Activated CD4-positive, alpha-beta memory T cell treated with anti-CD3 and anti-CD28 coated beads for 36 hours (primary cell): ENCODE results near the gene HSPG2. TPM values are rescaled to one million over a fixed set of nuclear protein-coding genes. Genes with fewer than 3 reads are reported as not detected.

Experiments used
- CTCF ChIA-PET: fragments of 350-600 bp; sonication (Branson Sonifier 250); formaldehyde crosslinking; loops from one replicate; lab custom pipeline; 2021; ENCODE audit warnings: antibody characterized with exemption, inconsistent platforms; lab: Charles Lee
- POLR2A ChIA-PET: fragments of 350-600 bp; sonication (Branson Sonifier 250); formaldehyde crosslinking; loops from one replicate; lab custom pipeline; 2021; ENCODE audit warnings: antibody characterized with exemption; lab: Charles Lee
- DNase-seq: peaks from one replicate; pipeline ENCODE4 v3.0.0-alpha.2; 2020
- H3K27ac Mint-ChIP-seq: one replicate; pipeline ENCODE4 v1.8.0; 2021; ENCODE audit warnings: mixed read lengths
- H3K27me3 Mint-ChIP-seq: one replicate; pipeline ENCODE4 v1.8.0; 2021; ENCODE audit warnings: mixed read lengths
- H3K36me3 Mint-ChIP-seq: one replicate; pipeline ENCODE4 v1.8.0; 2021; ENCODE audit warnings: mixed read lengths
- H3K4me1 Mint-ChIP-seq: one replicate; pipeline ENCODE4 v1.8.0; 2021; ENCODE audit warnings: low read depth, mixed read lengths
- H3K4me3 Mint-ChIP-seq: one replicate; pipeline ENCODE4 v1.8.0; 2021; ENCODE audit warnings: mild to moderate bottlenecking, mixed read lengths
- H3K9me3 Mint-ChIP-seq: one replicate; pipeline ENCODE4 v1.8.0; 2021; ENCODE audit warnings: mixed read lengths
- intact Hi-C: fragments of 100-400 bp; cut with micrococcal nuclease; formaldehyde crosslinking; loops from one replicate; pipeline ENCODE4 v1.15.1; 2023
- total RNA-seq, 2 experiments: library from RNA; stranded (reverse); gene quantifications; one replicate each; pipeline ENCODE4 v1.2.3, GENCODE V29; 2021

Gene HSPG2
- total RNA-seq, 2 experiments from 2014 or later = 2.8 to 3.7 TPM

DNA sequence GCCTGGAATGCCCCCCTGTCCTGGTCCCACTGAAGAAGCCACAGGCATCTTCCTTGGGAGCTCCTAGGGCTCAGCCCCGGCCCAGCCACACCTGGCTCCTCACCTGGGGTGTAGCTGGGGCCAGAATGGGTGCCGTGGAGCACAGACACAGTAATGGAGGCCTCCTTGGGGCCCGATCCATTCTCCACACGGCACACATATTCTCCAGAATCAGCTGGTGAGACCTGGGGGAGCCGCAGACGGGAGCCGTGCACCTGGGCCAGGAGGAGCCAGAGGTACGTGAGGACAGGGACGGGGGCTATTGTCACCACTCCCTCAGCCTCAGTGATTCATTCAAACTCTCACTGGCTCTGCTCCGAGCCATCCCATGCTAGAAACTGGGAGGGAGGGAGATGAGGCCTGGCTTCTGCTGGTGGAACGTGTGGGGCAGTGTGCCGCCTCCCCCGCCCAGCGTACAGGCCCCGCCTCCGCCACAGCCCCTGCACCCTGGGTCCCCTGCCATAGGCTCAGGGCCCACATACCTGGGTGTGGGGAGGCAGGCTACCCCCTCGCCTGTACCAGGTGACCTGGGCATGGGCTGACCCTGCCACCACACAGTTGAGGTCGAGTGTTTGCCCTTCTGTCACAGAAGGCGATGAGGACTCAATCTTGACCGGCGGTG lies 82.9 kb downstream of the HSPG2 start:
- CTCF ChIA-PET = no interaction called here
- POLR2A ChIA-PET = no interaction called here
- Mint-ChIP-seq H3K4me3 (no peak overlapping the region), H3K27me3 (no peaks in the 10 kb centered on the region), H3K27ac (no peak overlapping the region), H3K9me3 (no peaks in the 10 kb centered on the region), H3K36me3 (no peaks in the 10 kb centered on the region), H3K4me1 (no peaks in the 10 kb centered on the region)
- DNase-seq = no peak
- intact Hi-C loops = no loop called here

DNA sequence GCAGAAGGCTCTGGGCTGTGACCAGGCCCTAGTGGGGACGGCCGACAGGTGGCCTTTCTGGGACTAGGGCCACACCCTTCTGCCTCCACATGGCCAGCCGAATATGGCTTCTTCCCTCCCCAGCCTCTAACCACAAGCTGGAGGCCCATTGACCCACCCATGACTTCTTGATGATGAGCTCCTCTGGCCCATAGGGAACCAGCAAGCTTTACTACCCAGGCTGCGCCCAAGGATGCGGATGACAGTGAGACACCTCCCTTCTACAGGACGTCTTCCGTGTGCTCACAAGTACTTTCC lies 84.0 kb downstream of the HSPG2 start:
- ChIA-PET CTCF (no interaction called here), POLR2A (no interaction called here)
- H3K27ac Mint-ChIP-seq = no peak overlapping the region
- H3K4me1 Mint-ChIP-seq = no peaks in the 10 kb centered on the region
- intact Hi-C loops = no loop called here
- no peak overlapping the region for H3K4me3 Mint-ChIP-seq
- no peaks in the 10 kb centered on the region for H3K27me3 Mint-ChIP-seq
- DNase-seq = no peak
- H3K9me3 Mint-ChIP-seq = no peaks in the 10 kb centered on the region
- no peaks in the 10 kb centered on the region for H3K36me3 Mint-ChIP-seq

DNA sequence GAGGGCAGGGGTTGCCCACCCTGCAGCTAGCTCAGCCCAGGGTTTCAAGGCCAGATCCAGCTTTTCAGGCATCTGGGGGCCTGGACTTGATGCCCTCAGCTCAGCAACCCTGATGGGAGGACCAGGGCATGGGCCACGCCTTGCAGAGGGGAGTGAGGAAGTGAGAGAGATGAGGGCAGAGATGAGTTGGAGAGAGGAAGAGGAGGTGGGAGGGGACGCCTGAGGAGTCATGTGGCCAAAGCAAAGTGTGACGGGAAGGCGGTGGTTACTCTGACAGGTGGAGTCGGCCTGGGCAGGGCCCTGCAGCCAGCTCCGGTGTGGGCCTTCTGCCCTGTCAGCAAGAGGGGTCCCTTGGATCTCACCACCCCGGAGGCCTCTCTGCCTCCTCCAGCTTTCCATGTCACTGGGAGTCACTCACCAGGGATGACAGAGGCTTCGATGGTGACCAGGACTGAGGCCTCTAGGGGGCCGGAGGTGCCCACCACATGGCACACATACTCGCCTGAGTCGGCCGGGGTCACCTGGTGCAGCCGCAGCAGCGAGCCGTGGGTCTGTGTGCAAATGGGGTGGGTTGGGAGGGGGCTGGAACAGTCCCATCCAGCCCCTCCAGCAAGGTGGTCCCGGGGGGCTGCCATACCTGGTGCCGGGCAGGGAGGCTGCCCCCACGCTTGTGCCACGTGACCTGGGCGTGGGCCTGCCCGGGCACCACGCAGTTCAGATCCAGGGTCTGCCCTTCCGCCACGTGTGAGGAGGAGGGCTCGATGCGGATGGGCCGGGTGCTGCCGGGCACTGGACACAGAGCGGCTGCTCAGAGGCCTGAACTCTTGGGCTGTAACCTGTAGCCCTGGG lies 84.6 kb downstream of the HSPG2 start:
- no peaks in the 10 kb centered on the region for H3K27me3 Mint-ChIP-seq
- H3K36me3 Mint-ChIP-seq = no peaks in the 10 kb centered on the region
- H3K4me3 Mint-ChIP-seq = no peak overlapping the region
- H3K27ac Mint-ChIP-seq = no peak overlapping the region
- intact Hi-C loops = no loop called here
- no peaks in the 10 kb centered on the region for H3K4me1 Mint-ChIP-seq
- DNase-seq = peak; percentile 19
- CTCF ChIA-PET = no interaction called here
- no peaks in the 10 kb centered on the region for H3K9me3 Mint-ChIP-seq
- POLR2A ChIA-PET = no interaction called here

DNA sequence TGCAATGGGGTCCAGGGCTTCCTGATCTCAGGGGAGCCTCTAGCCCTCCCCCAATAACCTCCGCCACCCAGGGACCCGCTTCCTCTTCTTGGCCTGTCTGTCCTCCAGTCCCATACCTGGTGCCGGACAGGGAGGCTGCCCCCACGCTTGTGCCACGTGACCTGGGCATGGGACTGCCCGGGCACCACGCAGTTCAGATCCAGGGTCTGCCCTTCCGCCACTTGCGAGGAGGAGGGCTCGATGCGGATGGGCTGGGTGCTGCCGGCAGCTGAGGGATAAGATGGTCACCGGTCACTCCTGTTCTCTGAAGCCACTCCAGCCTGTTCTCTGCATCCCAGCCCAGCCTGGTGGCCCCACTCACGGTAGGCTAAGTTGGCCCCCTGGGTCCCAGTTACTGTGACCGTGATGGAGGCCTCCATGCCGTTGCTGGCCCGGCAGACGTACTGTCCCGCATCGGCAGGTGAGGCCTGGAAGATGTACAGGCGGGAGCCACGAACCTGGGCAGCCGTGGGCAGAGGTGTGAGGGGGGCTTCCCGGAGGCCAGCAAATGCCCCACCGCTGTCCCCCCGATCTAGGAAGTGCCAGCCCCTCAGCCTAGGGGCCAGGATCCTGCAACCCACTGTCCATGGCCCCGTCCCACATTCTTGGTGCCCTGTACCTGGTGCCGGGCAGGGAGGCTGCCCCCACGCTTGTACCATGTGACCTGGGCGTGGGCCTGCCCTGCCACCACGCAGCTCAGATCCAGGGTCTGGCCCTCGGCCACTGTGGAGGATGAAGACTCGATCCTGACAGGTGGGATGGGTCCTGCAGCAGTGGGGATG lies 85.5 kb downstream of the HSPG2 start:
- intact Hi-C loops = no loop called here
- DNase-seq = no peak
- Mint-ChIP-seq H3K36me3 (no peaks in the 10 kb centered on the region), H3K27me3 (no peaks in the 10 kb centered on the region), H3K27ac (no peak overlapping the region), H3K4me3 (no peak overlapping the region), H3K4me1 (no peaks in the 10 kb centered on the region), H3K9me3 (no peaks in the 10 kb centered on the region)
- ChIA-PET POLR2A (no interaction called here), CTCF (no interaction called here)

DNA sequence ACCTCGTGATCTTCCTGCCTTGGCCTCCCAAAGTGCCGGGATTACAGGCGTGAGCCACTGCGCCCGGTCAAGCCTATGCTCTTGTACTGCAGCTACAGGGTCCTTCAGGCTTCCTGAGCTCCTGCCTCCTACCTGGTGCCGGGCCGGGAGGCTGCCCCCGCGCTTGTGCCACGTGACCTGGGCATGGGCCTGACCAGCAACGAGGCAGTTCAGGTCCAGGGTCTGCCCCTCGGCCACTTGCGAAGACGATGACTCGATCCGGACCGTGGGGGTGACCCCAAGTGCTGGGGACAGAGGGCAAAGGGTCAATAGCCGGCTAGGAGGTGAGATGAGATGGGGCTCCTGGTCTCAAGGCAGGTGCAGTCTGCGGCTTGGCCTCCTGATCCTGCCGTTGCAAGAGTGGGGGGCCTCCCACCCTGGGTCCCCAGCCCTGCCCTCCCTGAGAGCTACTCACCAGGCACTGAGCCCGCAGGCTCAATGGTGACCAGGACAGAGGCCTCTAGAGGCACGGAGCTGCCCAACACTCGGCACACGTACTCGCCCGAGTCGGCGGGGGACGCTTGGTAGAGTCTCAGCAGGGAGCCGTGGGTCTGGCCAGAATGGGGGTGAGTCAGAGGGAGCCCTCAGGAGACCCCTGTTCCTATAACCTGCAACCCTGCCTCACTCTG lies 87.1 kb downstream of the HSPG2 start:
- Mint-ChIP-seq H3K27me3 (no peaks in the 10 kb centered on the region), H3K27ac (no peak overlapping the region), H3K4me1 (no peaks in the 10 kb centered on the region), H3K4me3 (no peak overlapping the region), H3K36me3 (no peaks in the 10 kb centered on the region), H3K9me3 (no peaks in the 10 kb centered on the region)
- no peak for DNase-seq
- ChIA-PET POLR2A (no interaction called here), CTCF (interaction anchor here (0.6 kb wide), 1 partner anchor 607 kb away, joined by 3 read pairs; no protein-coding TSS in a partner anchor)
- intact Hi-C loops = no loop called here

DNA sequence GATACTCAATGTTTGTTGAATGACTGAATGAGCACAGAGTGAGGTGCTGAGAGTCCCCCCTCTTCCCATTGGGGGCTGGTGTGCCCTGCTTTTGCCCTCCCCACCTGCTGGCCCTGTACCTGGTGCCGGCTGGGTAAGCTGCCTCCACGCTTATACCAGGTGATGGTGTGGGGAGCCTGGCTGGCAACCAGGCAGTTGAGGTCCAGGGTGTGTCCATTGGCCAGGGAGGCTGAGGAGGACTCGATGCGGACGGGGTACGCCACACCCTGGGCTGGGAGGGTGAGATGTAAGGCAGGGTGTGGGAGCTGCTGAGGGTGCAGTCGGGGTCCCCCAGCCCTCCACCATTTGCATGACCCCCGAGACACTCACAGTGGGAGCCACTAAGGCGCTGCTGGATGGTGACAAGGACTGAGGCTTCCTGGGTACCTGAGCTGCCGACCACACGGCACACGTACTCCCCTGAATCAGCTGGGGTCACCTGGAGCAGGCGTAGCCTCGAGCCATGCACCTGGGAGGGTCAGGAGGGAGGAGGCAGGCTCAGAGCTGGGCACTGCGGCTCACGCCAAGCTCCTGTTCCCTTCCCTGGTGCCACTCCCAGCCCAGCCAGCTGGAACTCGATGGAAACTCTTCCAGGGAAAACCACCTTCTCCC lies 88.5 kb downstream of the HSPG2 start:
- no peak overlapping the region for H3K4me3 Mint-ChIP-seq
- no peaks in the 10 kb centered on the region for H3K4me1 Mint-ChIP-seq
- POLR2A ChIA-PET = no interaction called here
- intact Hi-C loops = no loop called here
- H3K27ac Mint-ChIP-seq = no peak overlapping the region
- CTCF ChIA-PET = no interaction called here
- H3K36me3 Mint-ChIP-seq = no peaks in the 10 kb centered on the region
- no peaks in the 10 kb centered on the region for H3K9me3 Mint-ChIP-seq
- no peaks in the 10 kb centered on the region for H3K27me3 Mint-ChIP-seq
- DNase-seq = no peak

DNA sequence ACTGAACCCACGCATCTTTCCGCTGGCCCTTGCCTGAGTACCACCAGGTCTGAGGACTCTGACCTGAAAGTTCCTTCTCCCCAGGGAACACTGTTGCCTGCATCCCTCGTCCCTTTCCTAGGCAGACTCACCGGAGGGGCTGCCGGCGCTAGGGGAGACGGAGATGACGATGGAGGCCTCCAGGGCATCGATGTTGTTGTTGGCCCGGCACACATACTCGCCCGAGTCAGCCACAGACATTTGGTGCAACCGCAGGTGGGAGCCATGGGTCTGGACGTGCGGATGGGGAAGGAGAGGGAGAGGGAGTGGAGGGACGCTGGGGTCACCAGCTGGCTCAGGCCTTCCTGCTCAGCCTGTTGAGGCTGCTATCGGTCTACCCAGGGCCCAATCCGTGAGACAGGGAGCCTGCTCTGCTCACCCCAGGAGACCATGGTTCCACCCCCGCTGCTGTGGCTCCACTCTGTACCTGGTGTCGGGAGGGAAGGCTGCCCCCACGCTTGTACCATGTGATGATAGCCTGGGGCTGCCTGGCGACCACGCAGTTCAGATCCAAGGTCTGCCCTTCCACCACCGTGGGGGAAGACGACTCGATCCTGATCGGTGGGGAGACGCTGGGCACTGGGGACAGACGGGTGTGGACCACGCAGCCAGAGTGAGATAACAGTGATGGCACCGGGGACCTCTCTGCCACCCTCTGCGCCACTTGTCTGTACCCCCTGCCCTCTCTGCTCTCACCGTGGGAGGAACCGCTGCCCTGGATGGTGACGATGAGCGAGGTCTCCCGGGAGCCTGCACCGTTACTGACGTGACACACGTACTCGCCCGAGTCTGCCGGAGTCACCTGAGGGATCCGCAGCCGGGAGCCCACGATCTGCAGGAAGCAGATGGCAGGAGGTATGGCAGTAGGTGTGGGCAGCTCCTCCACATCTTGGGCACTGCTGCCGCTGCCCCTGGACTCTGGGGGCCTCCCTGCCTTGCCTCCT lies 89.6 kb downstream of the HSPG2 start:
- H3K27ac Mint-ChIP-seq = no peak overlapping the region
- no peak overlapping the region for H3K4me3 Mint-ChIP-seq
- no peaks in the 10 kb centered on the region for H3K4me1 Mint-ChIP-seq
- no peaks in the 10 kb centered on the region for H3K27me3 Mint-ChIP-seq
- intact Hi-C loops = no loop called here
- POLR2A ChIA-PET = no interaction called here
- no peaks in the 10 kb centered on the region for H3K9me3 Mint-ChIP-seq
- no peak for DNase-seq
- CTCF ChIA-PET = no interaction called here
- no peaks in the 10 kb centered on the region for H3K36me3 Mint-ChIP-seq

DNA sequence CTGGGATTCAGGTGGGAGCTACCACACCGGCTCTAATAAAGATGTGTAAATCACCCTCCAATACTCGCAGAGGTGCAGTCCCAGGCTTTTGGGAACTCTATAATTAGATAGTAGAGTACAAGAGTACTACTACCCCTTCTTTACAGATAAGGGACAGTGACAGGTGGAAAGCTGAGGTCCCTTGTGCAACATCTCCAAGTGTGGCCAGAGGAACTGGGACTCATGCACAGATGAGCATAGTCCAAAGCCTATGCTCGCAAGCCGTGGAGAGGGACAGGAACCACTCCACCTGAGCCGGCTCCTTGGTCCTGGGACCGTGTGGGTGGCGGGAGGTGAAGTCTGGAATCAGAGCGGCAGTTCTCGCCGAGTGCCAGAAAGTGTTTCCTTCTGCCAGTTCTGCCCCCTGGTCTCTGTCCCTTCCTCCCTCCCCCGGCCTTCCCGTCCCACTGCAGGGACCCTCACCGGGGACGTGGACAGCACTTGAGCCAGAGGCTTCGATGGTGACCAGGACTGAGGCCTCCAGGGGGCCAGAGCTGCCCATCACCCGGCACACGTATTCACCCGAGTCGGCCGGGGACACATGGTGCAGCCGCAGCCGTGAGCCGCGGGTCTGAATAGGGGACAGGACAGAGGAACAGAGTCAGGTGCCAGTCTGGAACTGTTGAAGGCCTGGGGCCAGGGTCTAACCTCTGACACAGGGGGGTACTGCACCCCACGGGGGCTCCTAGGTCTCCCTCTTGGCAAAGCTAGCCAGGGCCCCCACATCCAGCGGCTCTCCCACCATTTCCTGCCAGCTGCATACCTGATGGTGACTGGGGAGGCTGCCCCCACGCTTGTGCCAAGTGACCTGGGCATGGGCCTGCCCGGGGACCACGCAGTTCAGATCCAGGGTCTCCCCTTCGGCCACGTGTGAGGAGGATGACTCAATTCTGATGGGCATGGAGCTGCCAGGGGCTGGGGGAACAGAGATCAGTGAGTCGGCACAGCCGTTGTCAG lies 91.2 kb downstream of the HSPG2 start:
- no peaks in the 10 kb centered on the region for H3K27me3 Mint-ChIP-seq
- H3K9me3 Mint-ChIP-seq = no peaks in the 10 kb centered on the region
- H3K4me3 Mint-ChIP-seq = no peak overlapping the region
- CTCF ChIA-PET = no interaction called here
- H3K27ac Mint-ChIP-seq = no peak overlapping the region
- intact Hi-C loops = no loop called here
- no peak for DNase-seq
- H3K4me1 Mint-ChIP-seq = no peaks in the 10 kb centered on the region
- POLR2A ChIA-PET = no interaction called here
- no peaks in the 10 kb centered on the region for H3K36me3 Mint-ChIP-seq

DNA sequence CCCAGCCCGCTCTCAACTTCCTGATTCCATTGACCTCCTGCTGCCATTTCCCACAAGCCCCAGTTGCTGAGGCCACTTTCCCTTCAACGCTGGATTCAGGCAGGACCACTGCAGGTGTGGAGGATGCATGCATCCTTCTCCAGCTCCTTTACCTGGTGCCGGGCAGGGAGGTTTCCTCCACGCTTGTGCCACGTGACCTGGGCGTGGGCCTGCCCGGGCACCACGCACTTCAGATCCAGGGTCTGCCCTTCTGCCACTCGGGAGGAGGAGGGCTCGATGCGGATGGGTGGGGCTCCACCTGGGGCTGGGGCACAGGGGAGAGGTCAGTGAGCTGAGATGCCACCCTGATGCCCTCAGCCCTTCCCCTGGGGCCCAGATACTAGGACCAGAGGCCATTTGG lies 93.1 kb downstream of the HSPG2 start:
- Mint-ChIP-seq H3K4me1 (no peaks in the 10 kb centered on the region), H3K36me3 (no peaks in the 10 kb centered on the region), H3K27ac (no peak overlapping the region), H3K27me3 (no peaks in the 10 kb centered on the region), H3K9me3 (no peaks in the 10 kb centered on the region), H3K4me3 (no peak overlapping the region)
- POLR2A ChIA-PET = no interaction called here
- intact Hi-C loops = no loop called here
- DNase-seq = no peak
- CTCF ChIA-PET = no interaction called here

DNA sequence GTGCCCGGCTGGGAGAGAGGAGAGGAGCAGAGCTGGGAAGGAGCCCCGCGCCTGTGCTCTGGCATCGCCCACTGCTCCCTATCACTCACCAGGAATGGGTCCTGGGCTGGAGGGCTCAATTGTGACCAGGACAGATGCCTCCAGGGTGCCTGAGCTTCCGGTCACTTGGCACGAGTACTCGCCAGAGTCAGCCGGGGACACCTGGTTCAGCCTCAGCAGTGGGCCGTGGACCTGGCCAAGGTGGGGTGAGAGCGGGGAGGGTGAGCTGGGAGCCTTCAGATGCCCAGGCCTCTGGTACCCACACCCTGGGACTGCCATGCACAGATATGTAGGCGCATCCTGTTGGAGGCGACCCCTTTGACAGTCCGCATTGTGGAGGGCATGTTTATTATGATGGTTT lies 93.9 kb downstream of the HSPG2 start:
- Mint-ChIP-seq H3K4me3 (no peak overlapping the region), H3K27me3 (no peaks in the 10 kb centered on the region), H3K36me3 (no peaks in the 10 kb centered on the region), H3K27ac (no peak overlapping the region), H3K4me1 (no peaks in the 10 kb centered on the region), H3K9me3 (no peaks in the 10 kb centered on the region)
- DNase-seq = no peak
- POLR2A ChIA-PET = no interaction called here
- intact Hi-C loops = no loop called here
- CTCF ChIA-PET = no interaction called here
